Mesendoderm (in vitro differentiated cells): ENCODE measurements around the gene SFXN2.

Source experiments
- DNase-seq: peaks from one replicate; pipeline ENCODE4 v3.0.0; 2013
- H2AK5ac ChIP-seq: 2 replicates; pipeline ENCODE4 v1.6.1; 2013; ENCODE audit warnings: low read length, inconsistent platforms
- H2BK120ac ChIP-seq: 2 replicates; pipeline ENCODE4 v1.6.1; 2013; ENCODE audit warnings: low read depth, mild to moderate bottlenecking, low read length, moderate library complexity, mixed read lengths
- H2BK15ac ChIP-seq: replicated peaks from 2 replicates; pipeline ENCODE4 v1.6.1; 2013; ENCODE audit warnings: low read depth, mild to moderate bottlenecking, moderate library complexity
- H2BK5ac ChIP-seq: 2 replicates; pipeline ENCODE4 v1.6.1; 2013; ENCODE audit warnings: low read length, inconsistent platforms
- H3K18ac ChIP-seq: 2 replicates; pipeline ENCODE4 v1.6.1; 2013; ENCODE audit warnings: mild to moderate bottlenecking, low read length, mixed read lengths
- H3K23ac ChIP-seq: one replicate; pipeline ENCODE4 v1.6.1; 2013; ENCODE audit warnings: low read length
- H3K27ac ChIP-seq: 2 replicates; pipeline ENCODE4 v1.5.1; 2013; ENCODE audit warnings: low read depth, mild to moderate bottlenecking, inconsistent platforms, low read length, moderate library complexity
- H3K27me3 ChIP-seq: 2 replicates; pipeline ENCODE4 v1.6.1; 2013; ENCODE audit warnings: low read length, control low read depth, mild to moderate bottlenecking, inconsistent platforms; ENCODE audit not compliant: insufficient read depth, poor library complexity
- H3K36me3 ChIP-seq: 2 replicates; pipeline ENCODE4 v1.6.1; 2013; ENCODE audit warnings: low read length, inconsistent platforms; ENCODE audit not compliant: control insufficient read depth, insufficient read depth
- H3K4ac ChIP-seq: one replicate; pipeline ENCODE4 v1.6.1; 2013; ENCODE audit warnings: low read depth, mild to moderate bottlenecking, low read length, moderate library complexity
- H3K4me1 ChIP-seq: 2 replicates; pipeline ENCODE4 v1.6.1; 2013; ENCODE audit warnings: low read depth, low read length, inconsistent platforms; ENCODE audit not compliant: control insufficient read depth
- H3K4me2 ChIP-seq: 2 replicates; pipeline ENCODE4 v1.6.1; 2013; ENCODE audit warnings: low read length
- H3K4me3 ChIP-seq: 2 replicates; pipeline ENCODE4 v1.5.1; 2013; ENCODE audit warnings: mild to moderate bottlenecking, low read length
- H3K56ac ChIP-seq: one replicate; pipeline ENCODE4 v1.6.1; 2013; ENCODE audit warnings: low read length
- H3K79me1 ChIP-seq: 2 replicates; pipeline ENCODE4 v1.6.1; 2013; ENCODE audit warnings: low read length, inconsistent platforms
- H3K79me2 ChIP-seq: 2 replicates; pipeline ENCODE4 v1.6.1; 2013; ENCODE audit warnings: mild to moderate bottlenecking, low read length; ENCODE audit not compliant: control insufficient read depth, insufficient read depth
- H3K9ac ChIP-seq: 2 replicates; pipeline ENCODE4 v1.6.1; 2013; ENCODE audit warnings: low read length, inconsistent platforms
- H4K5ac ChIP-seq: one replicate; pipeline ENCODE4 v1.6.1; 2013; ENCODE audit warnings: low read length
- H4K8ac ChIP-seq: one replicate; pipeline ENCODE4 v1.6.1; 2013; ENCODE audit warnings: low read depth, mild to moderate bottlenecking, control low read depth, low read length, moderate library complexity
- WGBS: extraction: QIAGEN DNeasy Blood & Tissue Kit; methylation state at CpG from one replicate; pipeline ENCODE4 v1.1.7; 2013; ENCODE audit warnings: low lambda C conversion rate, missing lambda C conversion rate; ENCODE audit not compliant: insufficient coverage; ENCODE audit errors: extremely low coverage; 5-methylcytosine and 5-hydroxymethylcytosine counted together

Gene SFXN2

GRCh38 chr10:102769375-102770107, 55.1 kb downstream of the SFXN2 start:
- peak; percentile 87 for DNase-seq
- Histone ChIP-seq H2BK120ac (no peak overlapping the region), H2AK5ac (no peak overlapping the region), H3K36me3 (no peaks in the 10 kb centered on the region), H3K79me2 (no peaks in the 10 kb centered on the region), H3K4me1 (peaks cover 2% of the 10 kb centered on the region), H3K27ac (no peak overlapping the region), H4K5ac (no peak overlapping the region), H4K8ac (no peak overlapping the region), H3K56ac (no peak overlapping the region), H3K4ac (no peak overlapping the region), H3K4me3 (no peak overlapping the region), H3K18ac (no peak overlapping the region), H3K79me1 (peaks cover 7% of the 10 kb centered on the region), H3K4me2 (no peak overlapping the region), H2BK5ac (no peak overlapping the region), H3K27me3 (no peaks in the 10 kb centered on the region), H2BK15ac (no peak overlapping the region), H3K23ac (no peak overlapping the region), H3K9ac (no peak overlapping the region)
- no CpG with 5 or more reads among the region's 7 CpGs for WGBS

- Histone ChIP-seq H3K23ac (no peak overlapping the region), H3K4me3 (no peak overlapping the region), H3K27ac (peak overlapping the region; percentile 25), H2BK15ac (no peak overlapping the region), H3K4ac (no peak overlapping the region), H3K79me1 (peaks cover 7% of the 10 kb centered on the region), H4K8ac (no peak overlapping the region), H3K27me3 (no peaks in the 10 kb centered on the region), H2AK5ac (no peak overlapping the region), H2BK5ac (no peak overlapping the region), H3K4me1 (peaks cover 2% of the 10 kb centered on the region), H3K36me3 (no peaks in the 10 kb centered on the region), H2BK120ac (no peak overlapping the region), H4K5ac (no peak overlapping the region), H3K79me2 (no peaks in the 10 kb centered on the region), H3K9ac (no peak overlapping the region), H3K18ac (no peak overlapping the region), H3K4me2 (no peak overlapping the region), H3K56ac (no peak overlapping the region)
- WGBS = no CpG with 5 or more reads among the region's 3 CpGs
- DNase-seq = peak; percentile 60
Observed at GRCh38 chr10:102770108-102770482, 55.7 kb downstream of the SFXN2 start.

- no peak overlapping the region for H3K4me3 ChIP-seq
- H3K18ac ChIP-seq = no peak overlapping the region
- no peak overlapping the region for H3K4ac ChIP-seq
- H3K4me1 ChIP-seq = peaks cover 6% of the 10 kb centered on the region
- peaks cover 8% of the 10 kb centered on the region for H3K79me1 ChIP-seq
- H3K9ac ChIP-seq = no peak overlapping the region
- no peak overlapping the region for H3K4me2 ChIP-seq
- H3K56ac ChIP-seq = no peak overlapping the region
- H4K5ac ChIP-seq = no peak overlapping the region
- H2BK120ac ChIP-seq = no peak overlapping the region
- no peak overlapping the region for H2BK15ac ChIP-seq
- H2BK5ac ChIP-seq = no peak overlapping the region
- no peak overlapping the region for H2AK5ac ChIP-seq
- no peaks in the 10 kb centered on the region for H3K27me3 ChIP-seq
- DNase-seq = no peak
- H3K79me2 ChIP-seq = no peaks in the 10 kb centered on the region
- WGBS = no CpG with 5 or more reads among the region's 1 CpG
- no peak overlapping the region for H3K23ac ChIP-seq
- no peak overlapping the region for H4K8ac ChIP-seq
- no peaks in the 10 kb centered on the region for H3K36me3 ChIP-seq
- no peak overlapping the region for H3K27ac ChIP-seq
Observed at GRCh38 chr10:102770792-102771191, 56.4 kb downstream of the SFXN2 start.

GRCh38 chr10:102773320-102773719, 58.9 kb downstream of the SFXN2 start:
- Histone ChIP-seq H3K4me1 (peaks cover 24% of the 10 kb centered on the region), H4K5ac (no peak overlapping the region), H3K9ac (no peak overlapping the region), H2BK120ac (no peak overlapping the region), H4K8ac (no peak overlapping the region), H3K18ac (no peak overlapping the region), H2BK15ac (no peak overlapping the region), H2BK5ac (no peak overlapping the region), H3K4me3 (no peak overlapping the region), H3K4me2 (no peak overlapping the region), H3K27ac (no peak overlapping the region), H3K79me2 (no peaks in the 10 kb centered on the region), H3K36me3 (no peaks in the 10 kb centered on the region), H3K27me3 (no peaks in the 10 kb centered on the region), H3K79me1 (peaks cover 14% of the 10 kb centered on the region), H3K4ac (no peak overlapping the region), H2AK5ac (no peak overlapping the region), H3K23ac (no peak overlapping the region), H3K56ac (no peak overlapping the region)
- WGBS = no CpG with 5 or more reads among the region's 1 CpG
- no peak for DNase-seq

GRCh38 chr10:102773986-102774385, 59.5 kb downstream of the SFXN2 start:
- H3K4me1 ChIP-seq = peaks cover 24% of the 10 kb centered on the region
- WGBS = no CpG with 5 or more reads among the region's 5 CpGs
- no peak overlapping the region for H4K5ac ChIP-seq

More at GRCh38 chr10:102773986-102774385, 59.5 kb downstream of the SFXN2 start:
- Histone ChIP-seq H3K4ac (no peak overlapping the region), H3K56ac (no peak overlapping the region), H3K79me2 (no peaks in the 10 kb centered on the region), H3K18ac (no peak overlapping the region), H2BK120ac (no peak overlapping the region), H3K27ac (no peak overlapping the region), H3K23ac (no peak overlapping the region), H3K4me2 (no peak overlapping the region), H2BK5ac (no peak overlapping the region), H3K9ac (no peak overlapping the region), H3K27me3 (no peaks in the 10 kb centered on the region), H2AK5ac (no peak overlapping the region), H3K4me3 (no peak overlapping the region), H3K36me3 (no peaks in the 10 kb centered on the region), H4K8ac (no peak overlapping the region), H2BK15ac (no peak overlapping the region), H3K79me1 (peaks cover 14% of the 10 kb centered on the region)
- DNase-seq = no peak
